ENCODE measurements around the gene MTCL1. TPM values are rescaled to one million over a fixed set of nuclear protein-coding genes. Genes with fewer than 3 reads are reported as not detected.

Gene MTCL1
- total and polyA plus RNA-seq, 9 of the 15 experiments (the other 6 are each of a cell fraction or from before 2014, with no cell fraction given) = 0.21 to 7.4 (median 3.7) TPM

DNA sequence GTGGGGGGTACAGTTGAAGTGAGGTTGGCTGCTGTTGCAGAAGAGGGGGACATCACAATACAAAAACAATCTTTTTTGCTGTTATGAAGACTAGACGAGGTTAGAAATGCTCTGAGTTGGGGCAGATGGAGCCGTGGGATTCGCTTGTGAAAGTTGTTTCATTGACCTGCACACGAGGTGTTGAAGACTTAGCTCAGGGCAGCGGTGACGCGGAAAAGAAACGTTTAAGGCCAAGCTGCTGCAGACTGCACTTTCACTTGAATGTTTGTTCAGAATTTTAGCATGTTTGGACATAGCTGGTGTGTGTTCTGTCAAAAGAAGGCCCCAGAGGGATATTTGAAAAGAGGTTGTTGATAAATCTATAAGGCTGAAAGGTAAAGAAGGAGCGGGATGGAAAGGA lies 46.3 kb downstream of the MTCL1 start:
- ChIA-PET CTCF (ENCODE audit: low intra/inter-chr PET ratio) (no interaction called here), POLR2A (interaction anchor here (0.9 to 1.4 kb wide), 3 partner anchors 11 to 36 kb away, joined by 3 to 4 read pairs (median 3); no protein-coding TSS in a partner anchor)
- no peaks in the 10 kb centered on the region for H4K20me1 ChIP-seq (replicated peaks; ENCODE audit: control insufficient read depth, insufficient read depth, low read length)
- no peaks in the 10 kb centered on the region for H3K9me3 ChIP-seq (replicated peaks; ENCODE audit: control insufficient read depth, insufficient read depth, low read depth, low read length)
- H3K9ac ChIP-seq (ENCODE audit: insufficient read depth in 1 of 2, low read depth in 2 of 2, low read length in 2 of 2) = no peak overlapping the region
- H3K27ac ChIP-seq (ENCODE audit: extremely low read depth, low read depth, low read length) = no peak overlapping the region
- H3K9me1 ChIP-seq (ENCODE audit: control insufficient read depth, insufficient read depth, low read length) = peaks cover 7% of the 10 kb centered on the region
- peaks cover 4 to 5% of the 10 kb centered on the region in 2 experiments; a peak in 2 of 5 replicates for H3K4me1 ChIP-seq (replicated peaks in 1 of 2; ENCODE audit: control insufficient read depth in 2 of 2, insufficient read depth in 2 of 2, low read length in 2 of 2)
- FAIRE-seq = no peak
- in situ Hi-C loops (cut with MboI) = no loop called here
- H3K79me2 ChIP-seq (ENCODE audit: control insufficient read depth, insufficient read depth, low read length) = no peaks in the 10 kb centered on the region
- H3K4me2 ChIP-seq (ENCODE audit: insufficient read depth, low read length) = no peak overlapping the region
- WGBS (ENCODE audit: insufficient coverage, low coverage, missing lambda C conversion rate) = 40% methylated on average over 9 of the region's 9 CpGs
- no TSS peak for BruUV-seq (replicated peaks)
- DNase-seq (ENCODE audit: extremely low read depth in 1 of 4, low spot score in 3 of 4) = no peak
- ATAC-seq = no peak
- H3K27me3 ChIP-seq (ENCODE audit: control insufficient read depth in 2 of 2, insufficient read depth in 2 of 2, low read length in 2 of 2) = peaks cover 0 to 4% of the 10 kb centered on the region in 2 experiments; a peak in 1 of 5 replicates
- no peak overlapping the region for H2AFZ ChIP-seq (ENCODE audit: low read depth, low read length)
- no peak overlapping the region for H3K4me3 ChIP-seq
- H3K36me3 ChIP-seq (ENCODE audit: control insufficient read depth, insufficient read depth, low read length) = no peaks in the 10 kb centered on the region
- intact Hi-C loops (cut with micrococcal nuclease) = no loop called here
- TF ChIP-seq, protein P1, sequence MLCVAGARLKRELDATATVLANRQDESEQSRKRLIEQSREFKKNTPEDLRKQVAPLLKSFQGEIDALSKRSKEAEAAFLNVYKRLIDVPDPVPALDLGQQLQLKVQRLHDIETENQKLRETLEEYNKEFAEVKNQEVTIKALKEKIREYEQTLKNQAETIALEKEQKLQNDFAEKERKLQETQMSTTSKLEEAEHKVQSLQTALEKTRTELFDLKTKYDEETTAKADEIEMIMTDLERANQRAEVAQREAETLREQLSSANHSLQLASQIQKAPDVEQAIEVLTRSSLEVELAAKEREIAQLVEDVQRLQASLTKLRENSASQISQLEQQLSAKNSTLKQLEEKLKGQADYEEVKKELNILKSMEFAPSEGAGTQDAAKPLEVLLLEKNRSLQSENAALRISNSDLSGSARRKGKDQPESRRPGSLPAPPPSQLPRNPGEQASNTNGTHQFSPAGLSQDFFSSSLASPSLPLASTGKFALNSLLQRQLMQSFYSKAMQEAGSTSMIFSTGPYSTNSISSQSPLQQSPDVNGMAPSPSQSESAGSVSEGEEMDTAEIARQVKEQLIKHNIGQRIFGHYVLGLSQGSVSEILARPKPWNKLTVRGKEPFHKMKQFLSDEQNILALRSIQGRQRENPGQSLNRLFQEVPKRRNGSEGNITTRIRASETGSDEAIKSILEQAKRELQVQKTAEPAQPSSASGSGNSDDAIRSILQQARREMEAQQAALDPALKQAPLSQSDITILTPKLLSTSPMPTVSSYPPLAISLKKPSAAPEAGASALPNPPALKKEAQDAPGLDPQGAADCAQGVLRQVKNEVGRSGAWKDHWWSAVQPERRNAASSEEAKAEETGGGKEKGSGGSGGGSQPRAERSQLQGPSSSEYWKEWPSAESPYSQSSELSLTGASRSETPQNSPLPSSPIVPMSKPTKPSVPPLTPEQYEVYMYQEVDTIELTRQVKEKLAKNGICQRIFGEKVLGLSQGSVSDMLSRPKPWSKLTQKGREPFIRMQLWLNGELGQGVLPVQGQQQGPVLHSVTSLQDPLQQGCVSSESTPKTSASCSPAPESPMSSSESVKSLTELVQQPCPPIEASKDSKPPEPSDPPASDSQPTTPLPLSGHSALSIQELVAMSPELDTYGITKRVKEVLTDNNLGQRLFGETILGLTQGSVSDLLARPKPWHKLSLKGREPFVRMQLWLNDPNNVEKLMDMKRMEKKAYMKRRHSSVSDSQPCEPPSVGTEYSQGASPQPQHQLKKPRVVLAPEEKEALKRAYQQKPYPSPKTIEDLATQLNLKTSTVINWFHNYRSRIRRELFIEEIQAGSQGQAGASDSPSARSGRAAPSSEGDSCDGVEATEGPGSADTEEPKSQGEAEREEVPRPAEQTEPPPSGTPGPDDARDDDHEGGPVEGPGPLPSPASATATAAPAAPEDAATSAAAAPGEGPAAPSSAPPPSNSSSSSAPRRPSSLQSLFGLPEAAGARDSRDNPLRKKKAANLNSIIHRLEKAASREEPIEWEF (CRISPR knock-in tag; IDR thresholded peaks at IDR 0.05) = no peak
- TF ChIP-seq, protein P2, sequence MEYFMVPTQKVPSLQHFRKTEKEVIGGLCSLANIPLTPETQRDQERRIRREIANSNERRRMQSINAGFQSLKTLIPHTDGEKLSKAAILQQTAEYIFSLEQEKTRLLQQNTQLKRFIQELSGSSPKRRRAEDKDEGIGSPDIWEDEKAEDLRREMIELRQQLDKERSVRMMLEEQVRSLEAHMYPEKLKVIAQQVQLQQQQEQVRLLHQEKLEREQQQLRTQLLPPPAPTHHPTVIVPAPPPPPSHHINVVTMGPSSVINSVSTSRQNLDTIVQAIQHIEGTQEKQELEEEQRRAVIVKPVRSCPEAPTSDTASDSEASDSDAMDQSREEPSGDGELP (CRISPR knock-in tag; IDR thresholded peaks at IDR 0.05; ENCODE audit: borderline replicate concordance) = no peak
- TF ChIP-seq MAFF (IDR thresholded peaks at IDR 0.05; ENCODE audit: low read length) = no peak
- TF ChIP-seq, protein P3, sequence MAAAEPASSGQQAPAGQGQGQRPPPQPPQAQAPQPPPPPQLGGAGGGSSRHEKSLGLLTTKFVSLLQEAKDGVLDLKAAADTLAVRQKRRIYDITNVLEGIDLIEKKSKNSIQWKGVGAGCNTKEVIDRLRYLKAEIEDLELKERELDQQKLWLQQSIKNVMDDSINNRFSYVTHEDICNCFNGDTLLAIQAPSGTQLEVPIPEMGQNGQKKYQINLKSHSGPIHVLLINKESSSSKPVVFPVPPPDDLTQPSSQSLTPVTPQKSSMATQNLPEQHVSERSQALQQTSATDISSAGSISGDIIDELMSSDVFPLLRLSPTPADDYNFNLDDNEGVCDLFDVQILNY (CRISPR knock-in tag; IDR thresholded peaks at IDR 0.05) = no peak
- TF ChIP-seq, protein P4, sequence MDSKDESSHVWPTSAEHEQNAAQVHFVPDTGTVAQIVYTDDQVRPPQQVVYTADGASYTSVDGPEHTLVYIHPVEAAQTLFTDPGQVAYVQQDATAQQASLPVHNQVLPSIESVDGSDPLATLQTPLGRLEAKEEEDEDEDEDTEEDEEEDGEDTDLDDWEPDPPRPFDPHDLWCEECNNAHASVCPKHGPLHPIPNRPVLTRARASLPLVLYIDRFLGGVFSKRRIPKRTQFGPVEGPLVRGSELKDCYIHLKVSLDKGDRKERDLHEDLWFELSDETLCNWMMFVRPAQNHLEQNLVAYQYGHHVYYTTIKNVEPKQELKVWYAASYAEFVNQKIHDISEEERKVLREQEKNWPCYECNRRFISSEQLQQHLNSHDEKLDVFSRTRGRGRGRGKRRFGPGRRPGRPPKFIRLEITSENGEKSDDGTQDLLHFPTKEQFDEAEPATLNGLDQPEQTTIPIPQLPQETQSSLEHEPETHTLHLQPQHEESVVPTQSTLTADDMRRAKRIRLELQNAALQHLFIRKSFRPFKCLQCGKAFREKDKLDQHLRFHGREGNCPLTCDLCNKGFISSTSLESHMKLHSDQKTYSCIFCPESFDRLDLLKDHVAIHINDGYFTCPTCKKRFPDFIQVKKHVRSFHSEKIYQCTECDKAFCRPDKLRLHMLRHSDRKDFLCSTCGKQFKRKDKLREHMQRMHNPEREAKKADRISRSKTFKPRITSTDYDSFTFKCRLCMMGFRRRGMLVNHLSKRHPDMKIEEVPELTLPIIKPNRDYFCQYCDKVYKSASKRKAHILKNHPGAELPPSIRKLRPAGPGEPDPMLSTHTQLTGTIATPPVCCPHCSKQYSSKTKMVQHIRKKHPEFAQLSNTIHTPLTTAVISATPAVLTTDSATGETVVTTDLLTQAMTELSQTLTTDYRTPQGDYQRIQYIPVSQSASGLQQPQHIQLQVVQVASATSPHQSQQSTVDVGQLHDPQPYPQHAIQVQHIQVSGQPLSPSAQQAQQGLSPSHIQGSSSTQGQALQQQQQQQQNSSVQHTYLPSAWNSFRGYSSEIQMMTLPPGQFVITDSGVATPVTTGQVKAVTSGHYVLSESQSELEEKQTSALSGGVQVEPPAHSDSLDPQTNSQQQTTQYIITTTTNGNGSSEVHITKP (IDR thresholded peaks at IDR 0.05; ENCODE audit: partially characterized antibody) = no peak
- TF ChIP-seq ZNF239 (CRISPR knock-in tag; IDR thresholded peaks at IDR 0.05) = no peak
- TF ChIP-seq ZNF282 (CRISPR knock-in tag; IDR thresholded peaks at IDR 0.05) = no peak
- TF ChIP-seq, protein P5, sequence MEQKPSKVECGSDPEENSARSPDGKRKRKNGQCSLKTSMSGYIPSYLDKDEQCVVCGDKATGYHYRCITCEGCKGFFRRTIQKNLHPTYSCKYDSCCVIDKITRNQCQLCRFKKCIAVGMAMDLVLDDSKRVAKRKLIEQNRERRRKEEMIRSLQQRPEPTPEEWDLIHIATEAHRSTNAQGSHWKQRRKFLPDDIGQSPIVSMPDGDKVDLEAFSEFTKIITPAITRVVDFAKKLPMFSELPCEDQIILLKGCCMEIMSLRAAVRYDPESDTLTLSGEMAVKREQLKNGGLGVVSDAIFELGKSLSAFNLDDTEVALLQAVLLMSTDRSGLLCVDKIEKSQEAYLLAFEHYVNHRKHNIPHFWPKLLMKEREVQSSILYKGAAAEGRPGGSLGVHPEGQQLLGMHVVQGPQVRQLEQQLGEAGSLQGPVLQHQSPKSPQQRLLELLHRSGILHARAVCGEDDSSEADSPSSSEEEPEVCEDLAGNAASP (IDR thresholded peaks at IDR 0.05) = no peak
- TF ChIP-seq ZNF274 (IDR thresholded peaks at IDR 0.05; ENCODE audit: borderline replicate concordance, low read depth, low read length) = no peak
- no peak for TF ChIP-seq RHOXF2B (CRISPR knock-in tag; conservative IDR thresholded peaks at IDR 0.05)

Measured in K562 (cell line).